Kidney (tissue), 14 donors: ENCODE results near the gene DUSP8. TPM values are rescaled to one million over a fixed set of nuclear protein-coding genes. Genes with fewer than 3 reads are reported as not detected.

Experiments
- DNase-seq, 5 donors: peaks; one replicate each; pipeline ENCODE4 v3.0.0-alpha.2; 2013 to 2020
- FAIRE-seq: peaks from 2 replicates; lab custom pipeline; 2012; peaks lifted over from hg19 to GRCh38; lab: Jason Lieb, UNC
- H3K27ac ChIP-seq, 2 donors: one replicate each; pipeline ENCODE4 v1.7.0; 2013; ENCODE audit warnings: low read depth in 2 of 2, low read length in 2 of 2, inconsistent platforms in 1 of 2
- H3K27me3 ChIP-seq: one replicate; pipeline ENCODE4 v1.7.1; 2013; ENCODE audit warnings: low read length, inconsistent platforms; ENCODE audit not compliant: control insufficient read depth, insufficient read depth
- H3K36me3 ChIP-seq, 3 donors: one replicate each; pipeline versions ENCODE4 v1.7.0 to v1.7.1; 2013; ENCODE audit warnings: low read length in 3 of 3, control low read depth in 1 of 3, inconsistent platforms in 1 of 3; ENCODE audit not compliant: insufficient read depth in 3 of 3, control insufficient read depth in 2 of 3
- H3K4me1 ChIP-seq, 3 donors: one replicate each; pipeline versions ENCODE4 v1.7.0 to v1.7.1; 2013; ENCODE audit warnings: low read length in 3 of 3, inconsistent platforms in 1 of 3, low read depth in 1 of 3; ENCODE audit not compliant: control insufficient read depth in 2 of 3, insufficient read depth in 2 of 3
- H3K4me3 ChIP-seq, 3 donors: one replicate each; pipeline versions ENCODE4 v1.7.0 to v1.8.1; 2013; ENCODE audit warnings: low read length in 3 of 3, control low read depth in 1 of 3, inconsistent platforms in 1 of 3
- H3K9ac ChIP-seq, 3 donors: one replicate each; pipeline versions ENCODE4 v1.7.0 to v1.7.1; 2013; ENCODE audit warnings: low read length in 3 of 3, control low read depth in 1 of 3, inconsistent platforms in 1 of 3
- H3K9me3 ChIP-seq, 3 donors: one replicate each; pipeline versions ENCODE4 v1.7.0 to v1.7.1; 2013; ENCODE audit warnings: low read length in 3 of 3, control low read depth in 1 of 3, inconsistent platforms in 1 of 3; ENCODE audit not compliant: control insufficient read depth in 2 of 3, insufficient read depth in 1 of 3
- CTCF ChIP-seq: IDR thresholded peaks from 3 replicates; pipeline ENCODE4 v1.5.1; 2012; ENCODE audit warnings: mild to moderate bottlenecking, moderate library complexity, borderline replicate concordance; ENCODE audit not compliant: insufficient read depth; ENCODE audit errors: extremely low read depth
- intact Hi-C: fragments of 100-400 bp; cut with DNase I; formaldehyde crosslinking; loops from one replicate; pipeline ENCODE4 v1.11.1; 2022
- polyA plus RNA-seq: library from polyadenylated mRNA; stranded (reverse); fragments of 350-450 nt; fragmentation: Illumina TruSeq; extraction: RNeasy Lipid Tissue Mini Kit (QIAGEN cat#74804); gene quantifications from one replicate; pipeline ENCODE4 v1.2.3, GENCODE V29; 2014; ENCODE audit warnings: low read depth, low replicate concordance; ENCODE audit not compliant: insufficient read depth
- total RNA-seq: library from RNA; stranded (reverse); fragmentation: NEBNext Ultra II Directional; extraction: Animal tissue kit (Norgen Biotek cat#: 25700); gene quantifications from one replicate; pipeline ENCODE4 v1.2.1, GENCODE V29; 2021
- donor health status: control.
- donor health status: control.
- donor health status: control.
- donor health status: control.
- donor health status: control.
- donor health status: DM: yes; HTN: yes; CAD: no.
- donor health status: Normal renal cell carcinoma (clear cell type).

The DUSP8 gene
- total and polyA plus RNA-seq, 2 donors from 2014 or later, result 1.9 to 9.1 TPM

GRCh38 chr11:1540074-1540473 is 32.0 kb downstream of the DUSP8 start:
- H3K27ac ChIP-seq, result no peak overlapping the region
- H3K4me1 ChIP-seq, result peaks cover 0 to 2% (median 0%) of the 10 kb centered on the region in 3 donors
- no peak for DNase-seq
- H3K9me3 ChIP-seq, result no peaks in the 10 kb centered on the region
- FAIRE-seq, result no peak
- intact Hi-C loops, result no loop called here
- peaks cover 0 to 2% (median 0%) of the 10 kb centered on the region in 3 donors for H3K36me3 ChIP-seq
- TF ChIP-seq CTCF, result no peak
- no peak overlapping the region for H3K9ac ChIP-seq
- peaks cover under 1% of the 10 kb centered on the region for H3K27me3 ChIP-seq
- no peak overlapping the region for H3K4me3 ChIP-seq

GRCh38 chr11:1538153-1538552 is 33.9 kb downstream of the DUSP8 start:
- H3K4me3 ChIP-seq, result no peak overlapping the region
- peaks cover 0 to 6% (median 0%) of the 10 kb centered on the region in 3 donors for H3K4me1 ChIP-seq
- H3K27ac ChIP-seq, result no peak overlapping the region
- H3K9me3 ChIP-seq, result no peaks in the 10 kb centered on the region
- H3K27me3 ChIP-seq, result no peaks in the 10 kb centered on the region
- no peak for FAIRE-seq
- intact Hi-C loops, result no loop called here
- H3K9ac ChIP-seq, result no peak overlapping the region
- TF ChIP-seq CTCF, result no peak
- peaks cover 0 to 4% (median 0%) of the 10 kb centered on the region in 3 donors for H3K36me3 ChIP-seq
- no peak for DNase-seq

GRCh38 chr11:1536065-1536843 is 35.8 kb downstream of the DUSP8 start:
- FAIRE-seq (no peak), DNase-seq (no peak)
- H3K27ac ChIP-seq, result no peak overlapping the region
- no peaks in the 10 kb centered on the region for H3K27me3 ChIP-seq
- no peaks in the 10 kb centered on the region for H3K9me3 ChIP-seq
- H3K9ac ChIP-seq, result no peak overlapping the region
- peaks cover 0 to 22% (median 7%) of the 10 kb centered on the region in 3 donors for H3K4me1 ChIP-seq
- TF ChIP-seq CTCF, result no peak
- H3K36me3 ChIP-seq, result peaks cover 0 to 4% (median 0%) of the 10 kb centered on the region in 3 donors
- intact Hi-C loops, result no loop called here
- no peak overlapping the region for H3K4me3 ChIP-seq
